D721Med (cell line): ENCODE data around the gene RAB29.

ENCODE experiments used
- DNase-seq: peaks from one replicate; pipeline ENCODE4 v3.0.0; 2011; ENCODE audit warnings: low spot score; ENCODE audit not compliant: insufficient read length
- FAIRE-seq: peaks from 2 replicates; lab custom pipeline; 2011; peaks lifted over from hg19 to GRCh38; lab: Jason Lieb, UNC
- CTCF ChIP-seq: IDR thresholded peaks from 2 replicates; pipeline ENCODE4 v1.5.1; 2012; ENCODE audit warnings: mild to moderate bottlenecking, control low read depth; ENCODE audit not compliant: insufficient read depth; ENCODE audit errors: missing control alignments

RAB29 gene

GRCh38 chr1:205786601-205787000 lies 11.3 kb upstream of the RAB29 start:
- TF ChIP-seq CTCF: no peak
- FAIRE-seq (no peak), DNase-seq (no peak)

GRCh38 chr1:205785446-205785845 lies 10.2 kb upstream of the RAB29 start:
- FAIRE-seq: no peak
- DNase-seq: no peak
- TF ChIP-seq CTCF: no peak

GRCh38 chr1:205783904-205784303 lies 8.6 kb upstream of the RAB29 start:
- DNase-seq (no peak), FAIRE-seq (no peak)
- TF ChIP-seq CTCF: no peak

GRCh38 chr1:205783433-205783795 lies 8.1 kb upstream of the RAB29 start:
- FAIRE-seq (no peak), DNase-seq (no peak)
- no peak for TF ChIP-seq CTCF

- no peak for TF ChIP-seq CTCF
These were observed 7.5 kb upstream of the RAB29 start for GRCh38 chr1:205782627-205783432.

GRCh38 chr1:205780335-205780734 lies 5.1 kb upstream of the RAB29 start:
- no peak for FAIRE-seq
- no peak for TF ChIP-seq CTCF

More at GRCh38 chr1:205782627-205783432, 7.5 kb upstream of the RAB29 start:
- DNase-seq (no peak), FAIRE-seq (no peak)

GRCh38 chr1:205777994-205778393 lies 2.7 kb upstream of the RAB29 start:
- no peak for DNase-seq
- TF ChIP-seq CTCF: no peak
- FAIRE-seq: no peak

More at GRCh38 chr1:205780335-205780734, 5.1 kb upstream of the RAB29 start:
- no peak for DNase-seq
